Raji (cell line): ENCODE data around the gene GPX7.

Experiments
- POLR2A ChIP-seq: IDR thresholded peaks from 2 replicates; pipeline ENCODE4 v1.6.1; 2011; ENCODE audit warnings: low read depth, low read length, control low read depth; ENCODE audit not compliant: insufficient read depth

Gene GPX7

GRCh38 chr1:52633291-52633754 is 31.2 kb downstream of the GPX7 start:
- no peak for TF ChIP-seq POLR2A

GRCh38 chr1:52634111-52634510 is 31.9 kb downstream of the GPX7 start:
- TF ChIP-seq POLR2A, result no peak

DNA sequence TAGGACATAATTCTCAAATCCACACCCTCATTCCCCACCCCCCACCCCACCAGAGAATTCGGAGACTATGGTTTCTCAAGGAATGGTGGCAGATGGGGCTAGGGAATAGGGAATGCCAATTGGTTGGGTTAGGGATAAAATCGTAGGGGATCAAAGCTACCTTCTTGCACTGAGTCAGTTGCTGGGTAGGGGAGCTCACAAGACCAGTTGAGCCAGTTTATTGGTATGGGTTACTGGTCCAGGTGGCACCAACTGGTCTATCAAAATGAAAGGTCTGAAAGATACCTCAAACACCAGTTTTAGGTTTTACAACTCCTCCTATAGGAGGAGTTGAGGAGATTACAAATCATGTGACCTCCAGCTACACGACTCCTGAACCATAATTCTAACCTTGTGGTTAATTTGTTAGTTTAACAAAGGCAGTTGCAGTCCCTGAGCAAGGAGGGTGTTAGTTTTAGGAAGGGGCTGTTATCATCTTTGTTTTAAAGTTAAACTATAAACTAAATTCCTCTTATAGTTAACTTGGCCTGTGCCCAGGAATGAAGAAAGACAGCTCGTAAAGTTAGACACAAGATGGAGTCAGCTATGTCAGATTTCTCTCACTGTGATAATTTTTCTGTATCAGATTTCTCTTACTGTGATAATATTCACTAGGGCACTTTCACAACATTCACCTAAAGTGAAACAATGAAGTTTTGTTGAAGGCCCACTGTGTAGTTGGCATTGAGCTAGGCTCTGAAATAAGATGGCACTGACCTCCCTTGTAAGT is 33.3 kb downstream of the GPX7 start:
- no peak for TF ChIP-seq POLR2A

DNA sequence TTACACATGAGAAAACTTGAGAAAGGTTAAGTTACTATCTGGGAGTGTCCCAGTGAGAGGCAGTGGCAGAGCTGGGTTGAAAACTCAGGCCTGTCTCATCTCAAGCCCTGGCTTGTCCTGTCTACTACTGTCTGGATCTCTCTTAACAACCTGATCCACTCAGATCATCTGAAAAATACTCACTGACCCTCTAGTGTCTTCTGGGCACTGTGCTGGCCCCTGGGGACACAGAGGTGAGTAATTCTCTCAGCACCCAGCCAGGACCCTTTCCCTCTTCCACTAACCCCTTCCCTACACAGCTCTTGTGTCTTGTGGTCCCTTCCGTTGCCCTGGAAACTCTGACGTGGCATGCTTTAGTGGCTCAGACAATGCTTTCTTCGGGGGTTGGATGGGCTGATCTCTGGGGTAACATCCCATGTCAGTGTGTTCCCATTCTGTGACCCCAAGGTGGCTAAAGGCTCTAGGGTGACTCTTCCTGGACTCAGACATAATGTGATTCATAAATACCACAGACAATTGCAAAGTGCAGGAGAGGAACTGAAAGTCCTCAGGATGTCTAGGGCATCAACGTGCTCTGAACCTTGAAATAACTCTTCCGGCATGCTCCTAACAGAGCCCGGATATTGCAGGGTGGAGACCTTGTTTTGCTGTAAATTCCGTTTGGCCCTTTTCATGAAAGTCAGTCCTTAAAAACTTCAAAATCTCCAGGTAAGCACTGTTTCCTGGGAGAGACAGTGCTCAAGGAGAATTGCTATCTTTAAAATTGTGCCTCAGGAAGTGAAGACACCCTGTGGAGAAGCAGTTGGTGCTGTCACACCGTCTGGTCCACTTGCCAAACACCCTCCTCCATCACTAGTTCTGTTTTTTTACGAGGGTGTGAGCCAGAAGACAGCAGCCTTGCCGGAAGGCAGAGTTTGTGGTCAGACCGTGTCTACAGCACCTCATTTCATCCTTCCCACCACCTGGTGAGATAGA is 34.8 kb downstream of the GPX7 start:
- TF ChIP-seq POLR2A, result peak; percentile 57

DNA sequence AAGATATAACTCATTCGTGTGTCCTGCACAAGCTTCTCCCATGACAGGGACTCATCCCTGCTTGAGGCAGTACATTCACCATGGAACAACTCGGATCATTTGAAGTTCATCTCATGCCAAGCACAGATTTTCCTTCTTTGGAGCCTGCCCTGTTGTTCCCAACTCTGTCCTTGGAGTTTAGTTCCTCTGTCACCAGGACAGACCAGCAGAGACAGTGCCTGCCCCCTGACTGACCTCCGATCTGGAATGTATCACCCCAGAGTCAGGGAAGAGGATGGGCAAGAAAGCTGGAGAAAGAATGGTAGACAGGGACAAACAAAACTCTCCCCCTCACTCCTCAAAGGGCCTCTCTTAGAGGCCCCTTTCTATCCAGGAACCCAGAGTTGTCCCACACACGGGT is 35.8 kb downstream of the GPX7 start:
- TF ChIP-seq POLR2A, result no peak

GRCh38 chr1:52640697-52641096 is 38.5 kb downstream of the GPX7 start:
- no peak for TF ChIP-seq POLR2A

GRCh38 chr1:52641307-52641706 is 39.1 kb downstream of the GPX7 start:
- no peak for TF ChIP-seq POLR2A

- TF ChIP-seq POLR2A, result no peak
Measured at GRCh38 chr1:52645261-52645660, 43.1 kb downstream of the GPX7 start.

- TF ChIP-seq POLR2A, result no peak
Measured at GRCh38 chr1:52651904-52652303, 49.7 kb downstream of the GPX7 start.

- no peak for TF ChIP-seq POLR2A
Measured at GRCh38 chr1:52653207-52653849, 51.2 kb downstream of the GPX7 start.

DNA sequence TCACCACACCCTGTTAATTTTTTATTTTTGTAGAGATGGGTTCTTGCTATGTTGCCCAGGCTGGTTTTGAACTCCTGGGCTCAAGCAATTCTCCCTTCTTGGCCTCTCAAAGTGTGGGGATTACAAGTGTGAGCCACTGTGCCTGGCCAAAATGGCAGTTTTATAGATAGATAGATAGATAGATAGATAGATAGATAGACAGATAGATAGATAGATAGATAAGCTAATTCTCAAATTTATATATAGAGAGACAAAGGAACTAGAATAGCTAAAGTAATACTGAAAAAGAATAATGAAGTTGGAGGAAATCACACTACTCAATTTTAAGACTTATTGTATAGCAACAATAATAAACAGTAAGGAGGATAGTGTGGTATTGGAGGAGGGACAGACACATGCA is 51.9 kb downstream of the GPX7 start:
- TF ChIP-seq POLR2A, result no peak

DNA sequence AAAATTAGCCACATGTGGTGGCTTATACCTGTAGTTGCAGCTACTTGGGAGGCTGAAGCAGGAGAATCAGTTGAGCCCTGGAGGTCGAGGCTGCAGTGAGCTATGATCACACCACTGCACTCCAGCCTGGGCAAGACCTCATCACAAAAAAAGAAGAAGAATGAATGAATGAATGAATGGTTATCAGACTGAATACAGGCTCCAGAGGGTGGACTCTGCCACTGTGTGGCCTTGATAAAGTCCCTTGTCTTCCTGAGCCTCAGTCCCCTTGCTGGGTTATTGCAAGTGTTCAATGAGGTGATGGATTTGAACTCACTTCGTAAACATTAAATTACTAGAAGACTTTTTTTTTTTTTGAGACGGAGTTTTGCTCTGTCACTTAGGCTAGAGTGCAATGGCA is 55.5 kb downstream of the GPX7 start:
- no peak for TF ChIP-seq POLR2A
